GM12892 (cell line): ENCODE measurements around the gene GTPBP10.

ENCODE experiments used
- POLR2A ChIP-seq: IDR thresholded peaks from 2 replicates; pipeline ENCODE4 v1.6.1; 2011; ENCODE audit warnings: low read depth, low read length, control low read depth
- POLR2AphosphoS5 ChIP-seq: IDR thresholded peaks from 2 replicates; pipeline ENCODE4 v1.6.1; 2011; ENCODE audit warnings: low read depth, low read length, control low read depth

GRCh38 chr7:90424720-90425119, 78.2 kb downstream of the GTPBP10 start:
- TF ChIP-seq POLR2A (no peak), POLR2AphosphoS5 (no peak)
